ENCODE measurements around the gene CNNM2.
A peak's percentile ranks its signal among the peaks of the same experiment; 100 is the strongest.
"Not testable (repeated sequence)": the region's sequence is repeated elsewhere in the genome, so short reads cannot be mapped to it uniquely, and the experiment has no call there.

The CNNM2 gene

DNA sequence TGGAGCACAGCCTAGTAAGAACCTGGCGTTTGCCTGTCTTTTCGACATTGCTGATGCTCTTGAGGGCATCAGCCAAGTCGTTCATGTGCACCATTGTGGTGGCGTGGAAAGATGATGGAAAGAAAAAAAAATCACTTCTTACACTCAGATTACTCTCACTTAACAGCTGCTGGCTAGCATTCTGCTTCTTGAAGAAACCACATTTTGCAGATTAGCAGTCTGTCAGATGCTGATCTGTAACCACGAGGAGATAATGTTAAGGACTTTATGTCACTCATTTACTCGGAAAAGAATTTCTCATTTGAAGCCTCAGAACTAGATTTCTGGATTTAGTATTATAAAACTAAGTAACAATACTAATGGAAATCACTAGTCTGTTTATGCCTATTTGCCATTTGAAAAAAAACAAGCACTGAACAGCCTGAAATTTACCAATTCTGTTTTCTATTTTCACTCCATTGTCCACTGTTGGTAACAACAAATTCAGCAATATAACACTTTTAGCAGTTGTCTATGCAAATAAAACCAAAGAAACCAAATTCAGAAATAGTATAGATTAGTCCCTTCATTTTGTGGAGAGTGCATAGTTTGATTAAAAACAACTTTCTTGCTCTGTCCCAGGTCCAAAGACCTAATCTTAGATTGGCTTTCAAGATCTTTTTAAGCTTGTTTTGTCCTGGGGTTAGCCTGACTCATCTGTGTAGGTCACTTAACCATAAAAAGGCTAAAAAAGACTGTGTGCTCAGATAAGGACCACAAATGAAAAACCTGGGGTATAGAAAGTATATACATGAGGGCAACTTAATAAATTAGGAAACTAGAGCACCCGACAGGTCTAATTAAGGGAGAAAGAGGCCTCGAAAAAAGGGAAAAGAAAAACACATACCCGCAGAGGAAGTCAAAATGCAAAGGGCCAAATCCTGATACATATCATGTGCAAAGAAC is 207.5 kb downstream of the CNNM2 start:
- Histone ChIP-seq H3K9me3 (ENCODE audit: severe bottlenecking) (no peaks in the 10 kb centered on the region), H3K27ac (peak overlapping the region; percentile 38), H3K36me3 (no peaks in the 10 kb centered on the region), H3K4me3 (ENCODE audit: low read depth, low read length) (no peak overlapping the region), H3K27me3 (ENCODE audit: insufficient read depth, low read depth, severe bottlenecking) (no peaks in the 10 kb centered on the region)
- TF ChIP-seq, protein P1, sequence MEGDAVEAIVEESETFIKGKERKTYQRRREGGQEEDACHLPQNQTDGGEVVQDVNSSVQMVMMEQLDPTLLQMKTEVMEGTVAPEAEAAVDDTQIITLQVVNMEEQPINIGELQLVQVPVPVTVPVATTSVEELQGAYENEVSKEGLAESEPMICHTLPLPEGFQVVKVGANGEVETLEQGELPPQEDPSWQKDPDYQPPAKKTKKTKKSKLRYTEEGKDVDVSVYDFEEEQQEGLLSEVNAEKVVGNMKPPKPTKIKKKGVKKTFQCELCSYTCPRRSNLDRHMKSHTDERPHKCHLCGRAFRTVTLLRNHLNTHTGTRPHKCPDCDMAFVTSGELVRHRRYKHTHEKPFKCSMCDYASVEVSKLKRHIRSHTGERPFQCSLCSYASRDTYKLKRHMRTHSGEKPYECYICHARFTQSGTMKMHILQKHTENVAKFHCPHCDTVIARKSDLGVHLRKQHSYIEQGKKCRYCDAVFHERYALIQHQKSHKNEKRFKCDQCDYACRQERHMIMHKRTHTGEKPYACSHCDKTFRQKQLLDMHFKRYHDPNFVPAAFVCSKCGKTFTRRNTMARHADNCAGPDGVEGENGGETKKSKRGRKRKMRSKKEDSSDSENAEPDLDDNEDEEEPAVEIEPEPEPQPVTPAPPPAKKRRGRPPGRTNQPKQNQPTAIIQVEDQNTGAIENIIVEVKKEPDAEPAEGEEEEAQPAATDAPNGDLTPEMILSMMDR (IDR thresholded peaks at IDR 0.05; ENCODE audit: low read depth, low read length) = no peak
- peak; percentile 33 for DNase-seq

DNA sequence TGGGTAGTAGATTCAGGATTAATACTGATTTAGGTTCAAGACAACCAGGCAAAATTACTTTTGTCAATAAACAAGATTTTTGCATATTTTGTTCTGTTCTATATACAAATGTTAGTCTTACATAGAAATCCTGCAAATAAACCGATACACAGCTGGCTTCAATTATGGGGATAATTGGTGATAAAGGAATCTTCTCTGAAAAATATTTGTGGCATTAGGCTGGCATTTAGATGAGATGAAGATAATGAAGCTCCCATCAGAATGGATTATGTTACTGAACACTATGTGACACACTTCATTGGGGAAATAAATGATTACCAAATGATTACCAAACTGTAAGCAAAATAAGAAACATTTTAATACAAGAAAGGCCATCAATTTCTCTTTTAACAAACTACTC is 209.1 kb downstream of the CNNM2 start:
- Histone ChIP-seq H3K36me3 (no peaks in the 10 kb centered on the region), H3K4me3 (ENCODE audit: low read depth, low read length) (no peak overlapping the region), H3K27me3 (ENCODE audit: insufficient read depth, low read depth, severe bottlenecking) (no peaks in the 10 kb centered on the region), H3K9me3 (ENCODE audit: severe bottlenecking) (no peaks in the 10 kb centered on the region), H3K27ac (no peak overlapping the region)
- DNase-seq = no peak
- TF ChIP-seq, protein P1 (IDR thresholded peaks at IDR 0.05; ENCODE audit: low read depth, low read length) = no peak

DNA sequence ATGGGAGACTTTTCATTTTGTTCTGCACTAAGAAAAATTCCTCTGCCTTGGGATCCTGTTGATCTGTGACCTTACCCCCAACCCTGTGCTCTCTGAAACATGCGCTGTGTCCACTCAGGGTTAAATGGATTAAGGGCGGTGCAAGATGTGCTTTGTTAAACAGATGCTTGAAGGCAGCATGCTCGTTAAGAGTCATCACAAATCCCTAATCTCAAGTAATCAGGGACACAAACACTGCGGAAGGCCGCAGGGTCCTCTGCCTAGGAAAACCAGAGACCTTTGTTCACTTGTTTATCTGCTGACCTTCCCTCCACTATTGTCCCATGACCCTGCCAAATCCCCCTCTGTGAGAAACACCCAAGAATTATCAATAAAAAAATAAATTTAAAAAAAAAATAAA is 212.1 kb downstream of the CNNM2 start:
- H3K27ac ChIP-seq = peak overlapping the region; percentile 60
- H3K36me3 ChIP-seq; H3K9me3 ChIP-seq (ENCODE audit: severe bottlenecking); H3K4me3 ChIP-seq (ENCODE audit: low read depth, low read length); H3K27me3 ChIP-seq (ENCODE audit: insufficient read depth, low read depth, severe bottlenecking); DNase-seq: not testable (repeated sequence)

DNA sequence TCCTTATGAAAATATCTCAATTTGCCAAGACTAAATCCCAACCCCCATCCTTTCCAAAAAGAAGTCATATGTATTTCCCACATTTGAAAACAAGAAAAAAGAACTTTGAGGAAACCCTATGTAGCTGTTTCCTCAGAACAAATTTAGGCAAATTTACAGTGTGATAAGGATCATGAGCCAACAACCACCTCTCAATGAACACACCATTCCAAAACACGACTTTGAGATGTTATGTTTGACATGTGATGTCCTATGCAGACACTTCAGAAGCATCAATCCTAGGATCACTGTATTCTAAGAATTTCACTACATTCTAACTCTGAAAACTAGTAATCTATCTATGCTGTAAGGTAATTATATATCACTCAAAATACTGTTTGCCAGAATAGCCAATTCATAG is 212.8 kb downstream of the CNNM2 start:
- Histone ChIP-seq H3K4me3 (ENCODE audit: low read depth, low read length) (no peak overlapping the region), H3K9me3 (ENCODE audit: severe bottlenecking) (no peaks in the 10 kb centered on the region), H3K36me3 (no peaks in the 10 kb centered on the region; the same call in 1 of the 2 replicates), H3K27me3 (ENCODE audit: insufficient read depth, low read depth, severe bottlenecking) (no peaks in the 10 kb centered on the region), H3K27ac (peak overlapping the region; percentile 60)
- TF ChIP-seq, protein P1 (IDR thresholded peaks at IDR 0.05; ENCODE audit: low read depth, low read length) = no peak
- no peak for DNase-seq

DNA sequence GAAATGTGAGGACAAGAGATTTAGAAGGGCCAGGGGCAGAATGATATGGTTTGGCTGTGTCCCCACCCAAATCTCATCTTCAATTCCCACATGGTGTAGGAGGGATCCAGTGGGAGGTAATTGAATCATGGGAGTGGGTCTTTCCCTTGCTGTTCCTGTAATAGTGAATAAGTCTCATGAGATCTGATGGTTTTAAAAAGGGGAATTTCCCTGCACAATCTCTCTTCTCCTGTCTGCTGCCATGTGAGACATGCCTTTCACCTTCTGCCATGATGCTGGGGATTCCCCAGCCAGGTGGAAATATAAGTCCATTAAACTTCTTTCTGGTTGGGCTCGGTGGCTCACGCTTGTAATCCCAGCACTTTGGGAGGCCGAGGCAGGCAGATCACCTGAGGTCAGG is 217.1 kb downstream of the CNNM2 start:
- H3K4me3 ChIP-seq (ENCODE audit: low read depth, low read length); DNase-seq; H3K9me3 ChIP-seq (ENCODE audit: severe bottlenecking); H3K27me3 ChIP-seq (ENCODE audit: insufficient read depth, low read depth, severe bottlenecking); H3K36me3 ChIP-seq; H3K27ac ChIP-seq: not testable (repeated sequence)

DNA sequence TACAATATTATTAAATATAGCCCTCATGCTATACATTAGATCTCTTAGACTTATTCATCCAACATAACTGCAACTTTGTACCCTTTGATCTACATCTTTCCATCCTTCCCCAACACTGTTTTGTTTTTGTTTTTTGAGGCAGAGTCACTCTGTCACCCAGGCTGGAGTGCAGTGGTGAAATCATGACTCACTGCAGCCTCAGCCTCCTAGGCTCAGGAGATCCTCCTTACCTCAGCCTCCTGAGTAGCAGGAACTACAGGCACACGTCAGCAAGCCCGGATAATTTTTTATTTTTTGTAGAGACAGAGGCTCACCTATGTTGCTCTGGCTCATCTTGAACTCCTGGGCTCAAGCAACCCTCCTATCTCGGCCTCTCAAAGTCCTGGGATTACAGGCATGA is 221.7 kb downstream of the CNNM2 start:
- Histone ChIP-seq H3K9me3 (ENCODE audit: severe bottlenecking) (no peaks in the 10 kb centered on the region), H3K27me3 (ENCODE audit: insufficient read depth, low read depth, severe bottlenecking) (no peaks in the 10 kb centered on the region), H3K36me3 (no peaks in the 10 kb centered on the region; the same call in 1 of the 2 replicates), H3K4me3 (ENCODE audit: low read depth, low read length) (no peak overlapping the region), H3K27ac (no peak overlapping the region)
- TF ChIP-seq, protein P1 (IDR thresholded peaks at IDR 0.05; ENCODE audit: low read depth, low read length) = no peak
- DNase-seq = no peak

Data from WERI-Rb-1 (cell line).